DOHH2 (cell line): ENCODE data around the gene KIF13A.

Experiments
- H3F3A ChIP-seq: fragments of 200-600 bp; sonication (generic), shearing (Covaris generic); 2 replicates; pipeline ENCODE4 v1.6.0; 2016; ENCODE audit warnings: antibody characterized with exemption, mild to moderate bottlenecking; ENCODE audit not compliant: control insufficient read depth, insufficient read depth
- H3K27ac ChIP-seq: fragments of 200-600 bp; sonication (generic); 2 replicates; pipeline ENCODE4 v1.5.1; 2014; ENCODE audit warnings: low read depth, mild to moderate bottlenecking, low read length, moderate library complexity
- H3K27me3 ChIP-seq: fragments of 200-600 bp; sonication (generic); 2 replicates; pipeline ENCODE4 v1.6.1; 2014; ENCODE audit warnings: mild to moderate bottlenecking, low read length, mixed read lengths; ENCODE audit not compliant: control insufficient read depth
- H3K36me3 ChIP-seq: fragments of 200-600 bp; sonication (generic); 2 replicates; pipeline ENCODE4 v1.6.1; 2014; ENCODE audit warnings: mild to moderate bottlenecking, low read length, moderate library complexity, mixed read lengths; ENCODE audit not compliant: control insufficient read depth
- H3K4me1 ChIP-seq: fragments of 200-600 bp; sonication (generic); 2 replicates; pipeline ENCODE4 v1.6.1; 2014; ENCODE audit warnings: mild to moderate bottlenecking, low read length, mixed read lengths; ENCODE audit not compliant: control insufficient read depth
- H3K4me2 ChIP-seq: fragments of 200-600 bp; sonication (generic); 2 replicates; pipeline ENCODE4 v1.6.0; 2014; ENCODE audit warnings: mild to moderate bottlenecking, low read length, moderate library complexity
- H3K4me3 ChIP-seq: fragments of 200-600 bp; sonication (generic); 2 replicates; pipeline ENCODE4 v1.5.1; 2014; ENCODE audit warnings: mild to moderate bottlenecking, low read length, mixed read lengths
- H3K79me2 ChIP-seq: fragments of 200-600 bp; sonication (generic); 2 replicates; pipeline ENCODE4 v1.6.1; 2014; ENCODE audit warnings: mild to moderate bottlenecking, low read length, mixed read lengths; ENCODE audit not compliant: control insufficient read depth
- H3K9me2 ChIP-seq: fragments of 200-600 bp; sonication (generic); replicated peaks from 2 replicates; pipeline ENCODE4 v1.6.1; 2014; ENCODE audit warnings: mild to moderate bottlenecking, low read length, mixed read lengths; ENCODE audit not compliant: control insufficient read depth
- H3K9me3 ChIP-seq: fragments of 200-600 bp; sonication (generic); 2 replicates; pipeline ENCODE4 v1.6.1; 2014; ENCODE audit warnings: antibody characterized with exemption, low read length, mixed read lengths; ENCODE audit not compliant: control insufficient read depth, insufficient read depth
- H4K20me1 ChIP-seq: fragments of 200-600 bp; sonication (generic); 2 replicates; pipeline ENCODE4 v1.6.0; 2014; ENCODE audit warnings: low read depth, mild to moderate bottlenecking, antibody characterized with exemption, low read length, moderate library complexity; ENCODE audit not compliant: control insufficient read depth, insufficient read depth
- CTCF ChIP-seq: fragments of 200-600 bp; sonication (generic); IDR thresholded peaks from one replicate; pipeline ENCODE4 v1.5.1; 2014; ENCODE audit warnings: antibody characterized with exemption, mild to moderate bottlenecking, low read depth, low read length; ENCODE audit not compliant: poor library complexity, severe bottlenecking
- EZH2phosphoT487 ChIP-seq: fragments of 200-600 bp; sonication (generic); IDR thresholded peaks from 2 replicates; pipeline ENCODE4 v1.6.1; 2017; ENCODE audit warnings: borderline replicate concordance, mild to moderate bottlenecking, antibody characterized with exemption, low read length, moderate library complexity, mixed read lengths

Gene KIF13A

GRCh38 chr6:17828149-17828548 lies 159.3 kb downstream of the KIF13A start:
- Histone ChIP-seq H4K20me1 (no peaks in the 10 kb centered on the region), H3K4me2 (no peak overlapping the region), H3F3A (no peaks in the 10 kb centered on the region), H3K4me3 (no peak overlapping the region), H3K79me2 (no peaks in the 10 kb centered on the region), H3K27ac (no peak overlapping the region), H3K4me1 (no peaks in the 10 kb centered on the region), H3K9me3 (no peaks in the 10 kb centered on the region), H3K9me2 (no peaks in the 10 kb centered on the region), H3K27me3 (no peaks in the 10 kb centered on the region), H3K36me3 (no peaks in the 10 kb centered on the region)
- TF ChIP-seq CTCF (no peak), EZH2phosphoT487 (no peak)

GRCh38 chr6:17826301-17826700 lies 161.1 kb downstream of the KIF13A start:
- TF ChIP-seq EZH2phosphoT487, result no peak
- TF ChIP-seq CTCF, result no peak
- H4K20me1 ChIP-seq, result no peaks in the 10 kb centered on the region
- no peaks in the 10 kb centered on the region for H3K36me3 ChIP-seq
- no peaks in the 10 kb centered on the region for H3F3A ChIP-seq
- no peak overlapping the region for H3K4me3 ChIP-seq
- no peak overlapping the region for H3K4me2 ChIP-seq
- H3K9me3 ChIP-seq, result no peaks in the 10 kb centered on the region
- no peaks in the 10 kb centered on the region for H3K27me3 ChIP-seq
- no peaks in the 10 kb centered on the region for H3K4me1 ChIP-seq
- H3K27ac ChIP-seq, result no peak overlapping the region
- H3K79me2 ChIP-seq, result no peaks in the 10 kb centered on the region
- no peaks in the 10 kb centered on the region for H3K9me2 ChIP-seq

- Histone ChIP-seq H3F3A (no peaks in the 10 kb centered on the region), H3K36me3 (no peaks in the 10 kb centered on the region), H3K27me3 (no peaks in the 10 kb centered on the region), H3K4me2 (no peak overlapping the region), H3K4me3 (no peak overlapping the region), H3K4me1 (no peaks in the 10 kb centered on the region), H3K27ac (no peak overlapping the region), H4K20me1 (no peaks in the 10 kb centered on the region), H3K79me2 (no peaks in the 10 kb centered on the region), H3K9me3 (no peaks in the 10 kb centered on the region), H3K9me2 (no peaks in the 10 kb centered on the region)
- no peak for TF ChIP-seq CTCF
- no peak for TF ChIP-seq EZH2phosphoT487
Measured at GRCh38 chr6:17820055-17820454, 167.4 kb downstream of the KIF13A start.

GRCh38 chr6:17817763-17818162 lies 169.7 kb downstream of the KIF13A start:
- no peaks in the 10 kb centered on the region for H3K27me3 ChIP-seq
- no peaks in the 10 kb centered on the region for H3K9me3 ChIP-seq
- no peaks in the 10 kb centered on the region for H3K79me2 ChIP-seq
- no peaks in the 10 kb centered on the region for H3K36me3 ChIP-seq
- no peaks in the 10 kb centered on the region for H4K20me1 ChIP-seq
- TF ChIP-seq EZH2phosphoT487 (no peak), CTCF (no peak)
- H3K4me3 ChIP-seq, result no peak overlapping the region
- no peak overlapping the region for H3K27ac ChIP-seq
- H3F3A ChIP-seq, result no peaks in the 10 kb centered on the region
- no peaks in the 10 kb centered on the region for H3K9me2 ChIP-seq
- no peak overlapping the region for H3K4me2 ChIP-seq
- H3K4me1 ChIP-seq, result no peaks in the 10 kb centered on the region
